ENCODE measurements around the gene KCNK15.

The KCNK15 gene

GRCh38 chr20:44768256-44768655 is 22.6 kb downstream of the KCNK15 start:
- TF ChIP-seq TAF1 (IDR thresholded peaks at IDR 0.05; ENCODE audit: borderline replicate concordance, insufficient read depth, low read length): no peak
- no peak for TF ChIP-seq REST (IDR thresholded peaks at IDR 0.05; ENCODE audit: insufficient read depth in 1 of 2, low read depth in 2 of 2, low read length in 2 of 2)
- TF ChIP-seq SIN3A (IDR thresholded peaks at IDR 0.05; ENCODE audit: borderline replicate concordance, insufficient read depth, low read length): no peak
- TF ChIP-seq POLR2AphosphoS5 (IDR thresholded peaks at IDR 0.05; ENCODE audit: low read depth, low read length): no peak
- no peak for TF ChIP-seq FOXP2 (optimal IDR thresholded peaks at IDR 0.05; ENCODE audit: borderline replicate concordance, extremely low read depth, extremely low read length, insufficient read depth)

GRCh38 chr20:44768854-44769480 is 23.3 kb downstream of the KCNK15 start:
- TF ChIP-seq POLR2AphosphoS5 (IDR thresholded peaks at IDR 0.05; ENCODE audit: low read depth, low read length): no peak

GRCh38 chr20:44769481-44769863 is 23.8 kb downstream of the KCNK15 start:
- no peak for TF ChIP-seq POLR2AphosphoS5 (IDR thresholded peaks at IDR 0.05; ENCODE audit: low read depth, low read length)
- TF ChIP-seq TAF1 (IDR thresholded peaks at IDR 0.05; ENCODE audit: borderline replicate concordance, insufficient read depth, low read length): no peak
- TF ChIP-seq SIN3A (IDR thresholded peaks at IDR 0.05; ENCODE audit: borderline replicate concordance, insufficient read depth, low read length): no peak
- no peak for TF ChIP-seq REST (IDR thresholded peaks at IDR 0.05; ENCODE audit: insufficient read depth in 1 of 2, low read depth in 2 of 2, low read length in 2 of 2)
- TF ChIP-seq FOXP2 (optimal IDR thresholded peaks at IDR 0.05; ENCODE audit: borderline replicate concordance, extremely low read depth, extremely low read length, insufficient read depth): no peak

GRCh38 chr20:44770484-44771171 is 25.0 kb downstream of the KCNK15 start:
- TF ChIP-seq SIN3A (IDR thresholded peaks at IDR 0.05; ENCODE audit: borderline replicate concordance, insufficient read depth, low read length): no peak
- TF ChIP-seq TAF1 (IDR thresholded peaks at IDR 0.05; ENCODE audit: borderline replicate concordance, insufficient read depth, low read length): no peak
- no peak for TF ChIP-seq POLR2AphosphoS5 (IDR thresholded peaks at IDR 0.05; ENCODE audit: low read depth, low read length)
- TF ChIP-seq REST (IDR thresholded peaks at IDR 0.05; ENCODE audit: insufficient read depth in 1 of 2, low read depth in 2 of 2, low read length in 2 of 2): no peak
- no peak for TF ChIP-seq FOXP2 (optimal IDR thresholded peaks at IDR 0.05; ENCODE audit: borderline replicate concordance, extremely low read depth, extremely low read length, insufficient read depth)

GRCh38 chr20:44771172-44771535 is 25.5 kb downstream of the KCNK15 start:
- TF ChIP-seq POLR2AphosphoS5 (IDR thresholded peaks at IDR 0.05; ENCODE audit: low read depth, low read length): no peak
- TF ChIP-seq REST (IDR thresholded peaks at IDR 0.05; ENCODE audit: insufficient read depth in 1 of 2, low read depth in 2 of 2, low read length in 2 of 2): no peak
- no peak for TF ChIP-seq TAF1 (IDR thresholded peaks at IDR 0.05; ENCODE audit: borderline replicate concordance, insufficient read depth, low read length)
- TF ChIP-seq SIN3A (IDR thresholded peaks at IDR 0.05; ENCODE audit: borderline replicate concordance, insufficient read depth, low read length): no peak
- TF ChIP-seq FOXP2 (optimal IDR thresholded peaks at IDR 0.05; ENCODE audit: borderline replicate concordance, extremely low read depth, extremely low read length, insufficient read depth): no peak

Measured in PFSK-1 (cell line).